ENCODE data around the gene SCARF2.
"Not testable (repeated sequence)": the region's sequence is repeated elsewhere in the genome, so short reads cannot be mapped to it uniquely, and the experiment has no call there.

Gene SCARF2

DNA sequence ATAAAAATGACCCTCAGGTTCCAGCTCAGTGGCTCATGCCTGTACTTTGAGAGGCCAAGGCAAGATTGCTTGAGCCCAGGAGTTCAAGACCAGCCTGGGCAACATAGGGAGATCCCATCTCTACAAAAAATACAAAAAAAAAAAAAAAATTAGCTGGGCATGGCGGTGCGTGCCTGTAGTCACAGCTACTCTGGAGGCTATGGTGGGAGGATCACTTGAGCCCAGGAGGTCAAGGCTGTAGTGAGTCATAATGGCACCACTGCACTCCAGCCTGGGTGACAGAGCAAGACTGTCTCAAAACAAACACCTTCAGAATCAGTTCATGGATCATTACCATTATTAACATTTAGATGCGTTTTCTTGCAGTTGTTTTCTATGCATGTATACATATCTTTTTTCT is 28.2 kb downstream of the SCARF2 start:
- DNase-seq (ENCODE audit: low read depth): not testable (repeated sequence)

DNA sequence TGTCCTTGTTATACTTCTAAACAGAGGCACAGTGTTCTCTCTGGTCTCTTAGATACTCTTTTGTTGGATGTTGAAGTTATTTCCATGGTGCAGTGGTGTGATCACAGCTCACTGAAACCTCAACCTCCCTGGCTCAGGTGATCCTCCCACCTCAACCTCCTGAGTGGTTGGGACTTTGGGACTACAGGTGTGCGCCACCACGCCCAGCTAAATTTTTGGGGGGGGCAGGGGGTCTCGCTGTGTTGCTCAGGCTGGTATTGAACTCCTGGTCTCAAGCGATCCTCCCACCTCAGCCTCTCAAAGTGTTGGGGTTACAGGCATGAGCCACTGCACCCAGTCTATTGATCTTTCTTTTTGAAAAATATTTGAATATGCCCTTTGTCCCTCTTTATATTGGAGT is 28.7 kb downstream of the SCARF2 start:
- no peak for DNase-seq (ENCODE audit: low read depth)

DNA sequence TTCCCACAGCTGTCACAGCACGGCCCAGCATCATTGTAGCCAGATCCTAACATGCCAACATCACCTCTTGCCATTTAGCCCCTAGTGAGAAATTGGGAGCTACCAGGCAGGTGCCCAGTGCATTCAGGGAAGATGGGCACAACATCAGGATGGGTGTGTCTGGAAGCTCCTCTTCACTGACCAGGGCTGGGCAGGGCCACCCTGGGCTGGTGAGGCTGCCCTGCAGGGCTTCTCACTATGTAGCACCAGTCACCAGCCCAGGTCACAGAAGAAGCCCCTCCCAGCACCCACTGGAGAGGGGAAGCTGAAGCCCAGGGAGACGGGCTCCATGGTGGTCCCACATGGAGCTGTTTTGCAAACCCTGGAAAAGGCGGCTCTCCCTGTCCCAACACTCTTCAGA is 29.8 kb downstream of the SCARF2 start:
- DNase-seq (ENCODE audit: low read depth): no peak

DNA sequence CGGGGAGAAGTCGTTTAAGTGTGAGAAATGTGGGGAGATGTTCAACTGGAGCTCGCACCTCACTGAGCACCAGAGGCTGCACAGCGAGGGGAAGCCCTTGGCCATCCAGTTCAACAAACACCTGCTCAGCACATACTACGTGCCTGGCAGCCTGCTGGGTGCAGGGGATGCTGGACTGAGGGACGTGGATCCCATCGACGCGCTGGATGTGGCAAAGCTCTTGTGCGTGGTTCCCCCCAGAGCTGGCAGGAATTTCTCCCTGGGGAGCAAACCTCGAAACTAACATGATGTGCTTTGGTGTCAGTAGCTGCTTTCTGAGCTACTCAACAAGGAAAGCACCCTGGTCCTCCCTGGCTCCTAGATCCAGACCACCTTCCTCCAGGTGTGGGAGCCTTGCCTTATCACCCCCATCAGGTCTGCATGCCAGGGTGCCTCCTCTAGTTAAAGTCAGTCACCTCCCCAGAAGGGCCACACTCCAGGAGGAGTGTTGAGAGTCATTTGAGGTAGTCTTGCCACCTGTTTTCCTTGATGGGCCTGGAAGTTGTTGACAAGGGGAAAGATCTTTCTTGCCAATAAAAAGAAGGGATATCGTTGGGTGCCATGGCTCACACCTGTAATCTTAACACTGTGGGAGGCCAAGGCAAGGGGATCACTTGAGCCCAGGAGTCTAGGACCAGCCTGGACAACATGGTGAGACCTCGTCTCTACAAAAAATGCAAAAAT is 30.8 kb downstream of the SCARF2 start:
- DNase-seq (ENCODE audit: low read depth): no peak

DNA sequence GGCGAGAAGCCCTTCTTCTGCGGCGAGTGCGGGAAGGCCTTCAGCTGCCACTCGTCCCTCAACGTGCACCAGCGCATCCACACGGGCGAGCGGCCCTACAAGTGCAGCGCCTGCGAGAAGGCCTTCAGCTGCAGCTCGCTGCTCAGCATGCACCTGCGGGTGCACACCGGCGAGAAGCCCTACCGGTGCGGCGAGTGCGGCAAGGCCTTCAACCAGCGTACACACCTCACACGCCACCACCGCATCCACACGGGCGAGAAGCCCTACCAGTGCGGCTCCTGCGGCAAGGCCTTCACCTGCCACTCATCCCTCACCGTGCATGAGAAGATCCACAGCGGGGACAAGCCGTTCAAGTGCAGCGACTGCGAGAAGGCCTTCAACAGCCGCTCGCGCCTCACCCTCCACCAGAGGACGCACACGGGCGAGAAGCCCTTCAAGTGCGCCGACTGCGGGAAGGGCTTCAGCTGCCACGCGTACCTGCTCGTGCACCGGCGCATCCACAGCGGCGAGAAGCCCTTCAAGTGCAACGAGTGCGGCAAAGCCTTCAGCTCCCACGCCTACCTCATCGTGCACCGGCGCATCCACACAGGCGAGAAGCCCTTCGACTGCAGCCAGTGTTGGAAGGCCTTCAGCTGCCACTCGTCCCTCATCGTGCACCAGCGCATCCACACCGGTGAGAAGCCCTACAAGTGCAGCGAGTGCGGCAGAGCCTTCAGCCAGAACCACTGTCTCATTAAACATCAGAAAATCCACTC is 31.5 kb downstream of the SCARF2 start:
- DNase-seq (ENCODE audit: low read depth): no peak

DNA sequence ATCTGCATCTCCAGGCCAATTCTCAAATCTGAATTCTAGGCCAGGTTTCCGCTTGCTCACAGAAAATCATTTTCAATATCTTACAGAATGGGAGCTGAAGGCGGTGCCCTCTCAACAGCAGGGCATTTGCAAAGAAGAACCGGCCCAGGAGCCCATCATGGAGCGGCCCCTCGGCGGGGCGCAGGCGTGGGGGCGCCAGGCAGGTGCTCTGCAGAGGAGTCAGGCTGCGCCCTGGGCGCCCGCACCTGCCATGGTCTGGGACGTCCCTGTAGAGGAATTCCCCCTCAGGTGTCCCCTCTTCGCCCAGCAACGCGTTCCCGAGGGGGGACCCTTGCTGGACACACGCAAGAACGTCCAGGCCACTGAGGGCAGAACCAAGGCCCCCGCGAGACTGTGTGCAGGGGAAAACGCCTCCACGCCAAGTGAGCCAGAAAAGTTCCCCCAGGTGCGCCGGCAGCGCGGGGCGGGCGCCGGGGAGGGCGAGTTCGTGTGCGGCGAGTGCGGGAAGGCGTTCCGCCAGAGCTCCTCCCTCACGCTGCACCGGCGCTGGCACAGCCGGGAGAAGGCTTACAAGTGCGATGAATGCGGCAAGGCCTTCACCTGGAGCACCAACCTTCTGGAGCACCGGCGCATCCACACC is 32.2 kb downstream of the SCARF2 start:
- DNase-seq (ENCODE audit: low read depth): no peak

DNA sequence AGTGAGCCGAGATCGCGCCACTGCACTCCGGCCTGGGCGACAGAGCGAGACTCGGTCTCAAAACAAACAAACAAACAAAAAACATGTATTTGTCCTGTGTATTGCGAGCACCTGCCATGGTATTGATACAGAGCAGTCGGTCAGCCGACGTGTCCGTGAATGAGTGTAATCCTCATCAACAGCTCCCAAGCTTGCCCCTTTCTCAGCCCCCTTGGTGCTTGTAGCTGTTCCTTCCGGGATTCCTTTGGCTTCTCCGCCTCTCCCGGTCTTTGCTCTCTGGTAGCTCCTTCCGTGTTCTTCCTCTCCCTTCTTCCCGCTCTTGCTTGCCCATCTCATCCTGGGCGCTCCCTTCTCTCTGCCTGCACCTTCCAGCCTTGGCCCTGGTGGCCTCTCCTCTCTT is 32.7 kb downstream of the SCARF2 start:
- no peak for DNase-seq (ENCODE audit: low read depth)

DNA sequence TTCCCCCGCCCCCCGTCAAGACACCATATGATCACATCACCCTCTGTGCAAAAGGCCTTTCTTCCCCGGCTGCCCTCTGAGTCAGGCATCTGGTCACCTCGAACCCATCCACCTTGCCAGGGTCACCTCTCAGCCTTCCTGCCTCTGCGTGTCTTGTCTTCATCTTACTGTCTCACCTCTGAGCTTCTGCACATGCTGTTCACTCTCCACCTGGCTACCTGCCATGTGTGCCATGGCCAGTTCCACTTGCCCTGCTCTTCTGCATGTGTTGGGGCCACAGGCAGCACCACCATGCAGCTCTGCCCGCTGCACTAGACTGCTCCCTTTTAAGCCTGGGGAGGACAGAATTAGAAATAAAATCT is 33.9 kb downstream of the SCARF2 start:
- no peak for DNase-seq (ENCODE audit: low read depth)

DNA sequence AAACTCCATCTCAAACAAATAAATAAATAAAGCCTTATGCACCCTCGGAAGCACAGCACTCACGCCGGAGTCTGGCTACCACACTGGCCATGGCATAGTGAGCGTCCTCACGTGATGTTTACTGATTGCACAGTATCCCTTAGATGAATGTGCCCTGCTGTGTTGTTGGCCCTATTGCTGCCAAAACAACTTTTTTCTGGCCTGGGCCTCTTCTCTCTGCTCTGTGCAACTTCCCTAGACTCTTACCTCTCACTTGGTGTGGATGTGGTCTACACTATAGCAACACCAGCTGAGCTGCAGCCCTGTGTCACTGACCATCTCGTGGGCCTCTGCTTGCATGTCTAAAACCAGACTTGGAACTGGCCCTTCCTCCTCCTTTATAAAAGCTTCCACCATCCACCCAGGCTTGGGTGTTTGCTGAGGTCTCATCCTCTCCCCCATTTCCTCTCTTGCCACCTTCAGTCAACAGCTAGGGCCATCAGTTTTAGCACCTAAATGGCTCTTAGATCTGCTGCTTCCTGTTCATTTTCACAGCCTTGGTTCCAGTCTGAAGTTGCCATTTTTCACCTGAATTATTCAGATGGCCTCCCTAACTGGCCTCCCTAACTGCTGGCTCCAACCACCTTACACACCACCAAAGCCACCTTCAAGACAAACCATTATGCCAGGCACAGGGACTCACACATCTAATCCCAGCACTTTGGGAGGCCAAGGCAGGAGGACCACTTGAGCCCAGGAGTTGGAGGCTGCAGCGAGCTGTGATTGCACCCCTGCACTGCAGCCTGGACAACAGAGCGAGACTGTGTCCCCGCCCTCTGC is 34.5 kb downstream of the SCARF2 start:
- no peak for DNase-seq (ENCODE audit: low read depth)

DNA sequence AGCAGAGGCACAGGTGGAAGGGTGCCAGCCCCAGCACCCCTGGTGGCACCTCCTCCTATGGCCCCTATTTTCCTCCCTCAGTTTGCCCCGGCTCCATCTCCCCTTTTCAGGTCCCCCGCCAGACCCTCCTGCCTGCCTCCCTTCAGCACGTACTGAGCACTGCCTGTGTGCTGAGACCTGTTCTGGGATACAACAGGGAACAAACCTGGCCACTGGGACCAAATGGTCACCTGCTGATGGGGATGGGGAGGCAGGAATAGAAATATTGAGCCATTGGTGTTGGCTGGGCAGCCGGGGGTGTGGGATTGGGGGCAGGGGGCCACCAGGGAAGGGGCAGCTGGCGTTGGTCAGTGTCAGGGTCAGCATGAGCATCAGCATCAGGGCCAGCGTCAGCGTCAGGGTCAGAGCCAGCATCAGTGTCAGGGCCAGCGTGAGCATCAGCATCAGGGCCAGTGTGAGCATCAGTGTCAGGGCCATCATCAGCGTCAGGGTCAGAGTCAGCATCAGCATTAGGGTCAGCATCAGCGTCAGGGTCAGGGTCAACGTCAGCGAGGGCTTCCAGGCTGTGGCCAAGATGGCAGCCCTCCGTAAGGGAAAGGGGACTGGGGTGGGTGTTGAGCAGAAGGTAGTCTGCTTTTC is 36.1 kb downstream of the SCARF2 start:
- no peak for DNase-seq (ENCODE audit: low read depth)

DNA sequence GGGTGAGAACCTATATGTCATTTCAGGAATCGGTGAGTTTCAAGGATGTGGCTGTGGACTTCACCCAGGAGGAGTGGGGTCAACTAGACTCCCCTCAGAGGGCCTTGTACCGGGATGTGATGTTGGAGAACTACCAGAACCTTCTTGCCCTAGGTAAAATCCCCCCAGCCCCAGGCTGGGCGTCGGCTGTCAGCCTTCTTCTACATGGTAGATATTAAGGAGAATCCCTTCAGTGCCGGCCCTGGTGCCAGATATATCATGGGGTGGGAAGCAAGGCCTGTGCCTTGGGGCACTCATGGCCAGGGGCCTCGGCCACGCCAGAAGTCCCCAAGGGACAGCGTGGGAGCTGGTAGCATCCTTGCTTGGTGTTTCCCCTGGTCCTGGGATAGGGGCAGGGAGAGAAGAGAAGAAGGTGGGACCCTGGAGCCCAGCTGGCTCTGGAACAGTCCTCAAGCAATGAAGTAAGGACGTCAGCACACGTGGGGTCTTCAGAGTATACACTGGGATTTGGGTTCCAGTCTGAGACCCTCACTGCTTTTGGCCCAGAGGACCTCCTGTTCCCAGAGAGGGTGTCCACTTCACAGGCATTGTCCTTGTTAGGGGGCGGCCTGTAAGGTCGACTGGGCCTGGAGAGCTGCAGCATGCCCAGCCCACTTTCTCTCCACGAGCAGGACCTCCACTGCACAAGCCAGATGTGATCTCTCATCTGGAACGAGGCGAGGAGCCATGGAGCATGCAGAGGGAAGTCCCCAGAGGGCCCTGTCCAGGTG is 36.8 kb downstream of the SCARF2 start:
- no peak for DNase-seq (ENCODE audit: low read depth)

DNA sequence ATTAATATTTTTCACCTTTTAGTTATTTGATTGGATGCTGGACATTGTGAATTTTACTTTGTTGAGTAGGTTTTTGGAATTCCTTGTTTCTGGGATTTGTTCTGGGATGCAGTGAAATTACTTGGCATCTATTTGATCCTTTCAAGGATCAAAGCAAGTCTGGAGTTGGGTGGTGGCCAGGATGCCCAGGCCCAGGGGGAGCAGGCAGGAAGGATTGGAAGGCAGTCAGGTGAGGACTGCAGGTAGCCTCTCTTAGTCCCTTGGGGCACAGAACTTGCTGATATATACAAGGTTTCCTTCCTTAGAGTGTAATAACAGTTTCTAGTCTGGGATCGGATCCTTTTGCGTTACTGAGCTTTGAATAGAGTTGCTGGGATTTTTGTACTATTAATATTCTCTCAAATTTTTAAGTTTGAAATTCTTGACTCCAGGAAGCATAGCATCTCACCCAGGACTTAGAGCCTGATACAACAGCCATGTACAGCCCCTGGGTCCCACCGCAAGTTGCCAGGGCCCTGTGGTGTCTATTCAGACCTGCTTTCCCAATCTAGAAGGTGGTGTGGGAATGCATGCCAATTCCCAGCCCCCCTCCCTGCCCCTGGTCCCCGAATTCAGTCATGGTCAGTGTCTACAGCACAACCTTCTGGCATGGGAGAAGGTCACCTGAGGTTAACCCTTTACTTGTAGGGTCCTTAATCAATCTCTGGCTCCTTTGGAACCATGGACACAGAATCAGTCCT is 37.6 kb downstream of the SCARF2 start:
- no peak for DNase-seq (ENCODE audit: low read depth)

DNA sequence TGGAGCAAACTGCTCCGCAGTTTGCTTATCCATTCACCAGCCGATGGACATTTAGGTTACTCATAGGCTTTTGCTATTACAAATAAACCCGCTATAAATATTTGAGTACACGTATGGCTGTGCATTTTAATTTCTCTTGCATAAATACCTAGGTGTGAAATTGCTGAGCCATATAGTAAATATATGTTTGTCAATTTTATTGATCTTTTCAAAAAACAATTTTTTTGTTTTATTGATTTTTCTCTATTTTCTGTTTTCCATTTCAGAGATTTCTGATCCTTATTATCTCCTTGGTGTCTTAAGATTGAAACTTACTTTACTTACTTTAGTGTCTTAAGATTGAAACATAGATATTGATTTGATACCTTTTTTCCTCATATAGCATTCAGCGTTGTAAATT is 39.2 kb downstream of the SCARF2 start:
- DNase-seq (ENCODE audit: low read depth): no peak

DNA sequence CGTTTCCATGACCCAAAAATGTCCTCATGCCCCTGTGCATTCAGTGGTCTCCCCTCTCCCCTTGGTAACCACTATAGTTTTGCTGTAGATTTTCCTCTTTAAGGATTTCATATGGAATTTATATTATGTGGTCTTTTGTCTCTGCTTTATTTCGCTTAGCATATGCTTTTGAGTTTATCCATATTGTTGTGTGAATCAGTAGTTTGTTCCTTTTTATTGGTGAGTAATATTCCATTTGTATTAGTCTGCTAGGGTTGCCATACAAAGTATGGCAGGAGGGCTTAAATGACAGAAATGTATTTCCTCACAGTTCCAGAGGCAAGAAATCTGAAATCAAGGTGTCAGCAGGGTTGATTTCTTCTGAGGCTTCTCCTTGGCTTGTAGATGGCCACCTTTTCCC is 40.1 kb downstream of the SCARF2 start:
- no peak for DNase-seq (ENCODE audit: low read depth)

DNA sequence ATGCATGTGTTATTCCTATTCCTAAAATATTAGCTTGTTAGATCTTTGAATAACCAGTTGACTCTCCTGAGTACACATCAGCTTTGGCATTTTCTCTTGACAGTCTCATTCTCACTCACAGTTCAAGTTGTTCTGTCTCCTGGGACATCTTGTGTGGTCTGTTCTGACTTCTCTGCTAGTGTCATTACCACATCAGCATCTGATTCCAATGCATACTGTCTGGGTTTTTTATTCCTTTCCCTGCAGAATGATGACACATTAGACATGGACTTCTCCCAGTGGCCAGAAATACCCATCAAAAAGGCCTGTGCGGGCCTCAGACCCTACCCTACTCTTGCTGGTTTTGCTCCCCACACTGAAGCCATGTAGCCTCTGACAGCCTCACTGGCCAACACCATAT is 41.0 kb downstream of the SCARF2 start:
- DNase-seq (ENCODE audit: low read depth): peak; percentile 39

DNA sequence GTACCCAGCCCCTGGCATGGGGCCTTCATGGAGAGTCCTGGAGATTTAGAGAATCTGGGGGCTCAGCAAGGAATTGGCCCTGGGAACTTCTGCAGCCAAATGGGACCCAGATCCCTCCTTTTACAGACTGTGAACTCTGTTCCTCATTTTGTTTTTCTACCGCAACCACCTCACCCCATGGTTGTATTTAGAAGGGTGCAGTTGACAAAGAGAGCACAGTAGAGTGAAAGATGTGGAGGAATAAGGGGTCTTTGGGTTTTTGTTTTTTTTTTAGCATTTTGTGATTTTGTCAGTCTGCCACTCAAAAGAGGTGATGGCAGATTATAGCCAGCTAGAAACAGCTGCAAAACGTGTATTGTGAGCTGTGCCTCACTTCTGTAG is 41.7 kb downstream of the SCARF2 start:
- DNase-seq (ENCODE audit: low read depth): no peak

DNA sequence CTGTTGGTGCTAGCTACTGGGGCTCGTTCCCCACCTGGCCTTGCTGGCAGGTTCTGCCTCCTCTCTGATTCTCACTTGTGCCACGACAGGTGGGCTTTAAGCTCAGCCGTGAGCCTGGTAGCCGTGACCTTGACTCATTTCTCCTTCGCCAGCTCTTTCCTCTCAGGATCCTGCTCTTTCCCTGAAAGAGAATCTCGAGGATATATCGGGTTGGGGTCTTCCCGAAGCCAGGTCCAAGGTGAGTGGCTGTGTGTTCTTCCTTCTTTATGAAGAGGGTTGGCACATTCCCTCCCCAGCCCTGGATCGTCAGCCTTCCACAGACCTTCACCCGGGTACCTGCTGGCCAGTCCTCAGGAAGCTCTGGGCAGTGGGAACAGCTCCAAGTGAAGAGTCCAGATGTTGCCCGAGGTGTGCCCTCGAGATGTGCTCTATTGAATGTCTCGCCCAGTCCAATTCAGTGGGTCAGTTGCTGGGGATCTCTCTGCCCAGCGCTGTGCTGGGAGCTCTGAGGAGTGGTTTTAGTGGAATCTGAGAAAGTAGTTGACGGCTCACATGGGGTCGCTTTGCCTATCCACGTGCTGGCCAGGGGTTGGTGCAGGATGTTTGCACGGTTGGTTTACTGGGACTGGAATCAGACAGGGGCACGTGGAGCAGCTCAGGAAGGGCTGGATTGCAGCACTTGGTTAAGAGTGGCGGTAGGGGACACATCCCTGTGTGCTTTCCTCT is 42.3 kb downstream of the SCARF2 start:
- no peak for DNase-seq (ENCODE audit: low read depth)

DNA sequence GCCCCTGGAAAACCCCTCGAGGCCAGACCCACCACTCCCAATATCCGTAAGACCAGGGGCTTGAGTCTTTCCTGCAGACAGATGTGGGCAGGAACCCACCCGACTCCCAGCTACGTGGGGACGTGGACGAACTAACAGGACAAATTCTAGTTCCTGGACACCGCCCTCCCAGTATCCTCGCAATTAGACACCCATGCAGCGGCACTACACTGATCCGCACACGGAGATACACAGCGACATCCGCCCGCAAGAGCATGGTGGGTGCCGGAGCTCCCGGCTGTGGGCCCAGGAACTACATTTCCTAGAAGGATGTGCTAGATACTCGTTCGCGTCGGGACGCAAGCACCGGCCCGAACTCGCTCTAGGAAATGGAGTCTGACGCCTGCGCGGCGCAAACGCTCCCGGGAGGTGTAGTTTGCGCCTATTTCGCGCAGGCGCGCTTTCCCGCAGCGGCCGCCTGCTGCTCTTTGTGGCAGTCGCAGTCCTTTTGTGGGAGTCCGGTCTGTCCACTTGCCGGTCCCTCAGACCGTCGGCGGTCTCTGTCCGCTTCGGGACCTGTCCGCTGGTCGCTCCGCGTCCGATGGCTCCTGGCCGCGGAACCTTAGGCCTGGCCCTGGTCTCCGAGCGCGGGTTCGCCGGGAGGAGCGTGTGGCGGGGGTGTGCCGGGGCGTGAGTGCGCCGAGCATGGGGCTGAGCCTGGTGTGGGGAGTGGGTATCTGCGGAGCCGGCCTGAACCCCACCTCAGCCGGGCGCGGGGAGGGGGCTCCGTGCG is 43.7 kb downstream of the SCARF2 start, which contains the start of gene ZNF74:
Gene ZNF74, plus strand, starts transcription at position 447 of the 772 bp plus-strand sequence. CDS start 478 bp downstream, outside the sequence.
- peak; percentile 64 for DNase-seq (ENCODE audit: low read depth)
